H9 (cell line): ENCODE data around the gene UBE2V1. TPM values are rescaled to one million over a fixed set of nuclear protein-coding genes. Genes with fewer than 3 reads are reported as not detected.

ENCODE experiments used
- DNase-seq: peaks from one replicate; pipeline ENCODE4 v3.0.0-alpha.2; 2017
- H2AFZ ChIP-seq: one replicate; pipeline ENCODE4 v1.6.1; 2013; ENCODE audit warnings: mild to moderate bottlenecking, low read length, control low read depth, moderate library complexity
- H2AK5ac ChIP-seq: 2 replicates; pipeline ENCODE4 v1.6.1; 2013; ENCODE audit warnings: low read length, control low read depth, mixed read lengths; ENCODE audit not compliant: insufficient read length
- H2BK120ac ChIP-seq: one replicate; pipeline ENCODE4 v1.6.1; 2013; ENCODE audit warnings: low read depth, mild to moderate bottlenecking, low read length, control low read depth, inconsistent platforms; ENCODE audit not compliant: poor library complexity, severe bottlenecking
- H2BK12ac ChIP-seq: 2 replicates; pipeline ENCODE4 v1.6.1; 2013; ENCODE audit warnings: low read length, control low read depth, mixed read lengths, low read depth; ENCODE audit not compliant: insufficient read length
- H2BK15ac ChIP-seq: 2 replicates; pipeline ENCODE4 v1.6.1; 2013; ENCODE audit warnings: low read depth, low read length, control low read depth
- H2BK20ac ChIP-seq: one replicate; pipeline ENCODE4 v1.6.1; 2013; ENCODE audit warnings: low read depth, mild to moderate bottlenecking, low read length, control low read depth, inconsistent platforms; ENCODE audit not compliant: poor library complexity, severe bottlenecking
- H2BK5ac ChIP-seq: 2 replicates; pipeline ENCODE4 v1.6.1; 2013; ENCODE audit warnings: low read length, control low read depth, mixed read lengths; ENCODE audit not compliant: insufficient read length
- H3K14ac ChIP-seq: 2 replicates; pipeline ENCODE4 v1.6.1; 2013; ENCODE audit warnings: low read length, control low read depth; ENCODE audit not compliant: insufficient read depth
- H3K18ac ChIP-seq: 2 replicates; pipeline ENCODE4 v1.6.1; 2013; ENCODE audit warnings: low read depth, mild to moderate bottlenecking, mixed read lengths, low read length, control low read depth; ENCODE audit not compliant: insufficient read length
- H3K23ac ChIP-seq: 2 replicates; pipeline ENCODE4 v1.6.1; 2013; ENCODE audit warnings: low read length, control low read depth, mixed read lengths, low read depth; ENCODE audit not compliant: insufficient read length
- H3K23me2 ChIP-seq: 2 replicates; pipeline ENCODE4 v1.6.1; 2013; ENCODE audit warnings: low read depth, mild to moderate bottlenecking, mixed read lengths, low read length, control low read depth; ENCODE audit not compliant: insufficient read length, poor library complexity, severe bottlenecking
- H3K27ac ChIP-seq: 2 replicates; pipeline ENCODE4 v1.5.1; 2013; ENCODE audit warnings: low read length, control low read depth, mixed read lengths, low read depth; ENCODE audit not compliant: insufficient read length
- H3K27me3 ChIP-seq: 2 replicates; pipeline ENCODE4 v1.6.1; 2013; ENCODE audit warnings: low read length, control low read depth, inconsistent platforms; ENCODE audit not compliant: insufficient read depth
- H3K4ac ChIP-seq: 2 replicates; pipeline ENCODE4 v1.6.1; 2013; ENCODE audit warnings: low read depth, mild to moderate bottlenecking, control low read depth, inconsistent platforms, low read length, moderate library complexity
- H3K4me1 ChIP-seq: 2 replicates; pipeline ENCODE4 v1.6.1; 2013; ENCODE audit warnings: low read length, control low read depth, inconsistent platforms; ENCODE audit not compliant: insufficient read depth
- H3K4me2 ChIP-seq: 2 replicates; pipeline ENCODE4 v1.6.1; 2013; ENCODE audit warnings: low read length, control low read depth, mixed read lengths; ENCODE audit not compliant: insufficient read length, insufficient read depth
- H3K56ac ChIP-seq: 2 replicates; pipeline ENCODE4 v1.6.1; 2013; ENCODE audit warnings: low read depth, mild to moderate bottlenecking, mixed read lengths, low read length, control low read depth; ENCODE audit not compliant: insufficient read length
- H3K79me1 ChIP-seq: 2 replicates; pipeline ENCODE4 v1.6.1; 2013; ENCODE audit warnings: low read depth, mild to moderate bottlenecking, moderate library complexity, low read length, control low read depth, inconsistent platforms; ENCODE audit not compliant: insufficient read depth, poor library complexity, severe bottlenecking
- H3K79me2 ChIP-seq: 2 replicates; pipeline ENCODE4 v1.6.1; 2013; ENCODE audit warnings: low read length, control low read depth, inconsistent platforms; ENCODE audit not compliant: insufficient read depth
- H3K9ac ChIP-seq: 2 replicates; pipeline ENCODE4 v1.6.1; 2013; ENCODE audit warnings: low read length, control low read depth, mixed read lengths; ENCODE audit not compliant: insufficient read length; ENCODE audit errors: extremely low read depth
- H3K9me3 ChIP-seq: one replicate; pipeline ENCODE4 v1.6.1; 2013; ENCODE audit warnings: low read depth, low read length, inconsistent platforms; ENCODE audit not compliant: control insufficient read depth
- H3T11ph ChIP-seq: one replicate; pipeline ENCODE4 v1.6.1; 2013; ENCODE audit warnings: mild to moderate bottlenecking, low read length, control low read depth, inconsistent platforms
- H4K20me1 ChIP-seq: one replicate; pipeline ENCODE4 v1.6.1; 2013; ENCODE audit not compliant: control insufficient read depth, insufficient read length, insufficient read depth
- H4K5ac ChIP-seq: 2 replicates; pipeline ENCODE4 v1.6.1; 2013; ENCODE audit warnings: low read depth, mild to moderate bottlenecking, mixed read lengths, low read length, control low read depth; ENCODE audit not compliant: insufficient read length
- H4K8ac ChIP-seq: replicated peaks from 2 replicates; pipeline ENCODE4 v1.6.1; 2013; ENCODE audit warnings: low read length, control low read depth, mixed read lengths, low read depth; ENCODE audit not compliant: insufficient read length
- H4K91ac ChIP-seq: 2 replicates; pipeline ENCODE4 v1.6.1; 2013; ENCODE audit warnings: low read depth, mild to moderate bottlenecking, moderate library complexity, mixed read lengths, low read length, control low read depth; ENCODE audit not compliant: insufficient read length
- H3K27ac Mint-ChIP-seq, 3 experiments: 2 replicates in 2 of 3; 3 replicates in 1 of 3; pipeline ENCODE4 v1.8.0; 2020 to 2021; ENCODE audit warnings: mixed read lengths in 3 of 3, mild to moderate bottlenecking in 1 of 3, moderate library complexity in 1 of 3
- H3K27me3 Mint-ChIP-seq: 2 replicates; pipeline ENCODE4 v1.8.0; 2021; ENCODE audit warnings: low read depth, mild to moderate bottlenecking, moderate library complexity, mixed read lengths
- H3K36me3 Mint-ChIP-seq, 3 experiments: 2 replicates in 2 of 3; 3 replicates in 1 of 3; pipeline ENCODE4 v1.8.0; 2020 to 2021; ENCODE audit warnings: low read depth in 3 of 3, mixed read lengths in 3 of 3; ENCODE audit not compliant: insufficient read depth in 1 of 3
- H3K4me1 Mint-ChIP-seq, 2 experiments: 2 replicates each; pipeline ENCODE4 v1.8.0; 2020; ENCODE audit warnings: mixed read lengths in 2 of 2
- H3K4me3 Mint-ChIP-seq, 2 experiments: 2 replicates in 1 of 2; 3 replicates in 1 of 2; pipeline ENCODE4 v1.8.0; 2020 to 2021; ENCODE audit warnings: mild to moderate bottlenecking in 2 of 2, mixed read lengths in 2 of 2, moderate library complexity in 1 of 2
- H3K9me3 Mint-ChIP-seq, 2 experiments: 2 replicates in 1 of 2; 3 replicates in 1 of 2; pipeline ENCODE4 v1.8.0; 2020; ENCODE audit warnings: mild to moderate bottlenecking in 2 of 2, mixed read lengths in 2 of 2, moderate library complexity in 1 of 2
- WGBS: extraction: QIAGEN DNeasy Blood & Tissue Kit; methylation state at CpG from one replicate; pipeline ENCODE4 v1.1.7; 2013; ENCODE audit warnings: missing lambda C conversion rate, low lambda C conversion rate, mixed read lengths; ENCODE audit not compliant: insufficient read length; ENCODE audit errors: extremely low coverage; 5-methylcytosine and 5-hydroxymethylcytosine counted together
- total RNA-seq: library from RNA; stranded (reverse); gene quantifications from 2 replicates; pipeline ENCODE4 v1.2.1, GENCODE V29; 2021
- TF ChIP-seq, protein P1 (sequence below): fragments of 200-600 bp; sonication (generic); conservative IDR thresholded peaks from 3 replicates; pipeline ENCODE4 v1.8.0; 2021; ENCODE audit warnings: antibody characterized with exemption, mild to moderate bottlenecking

The UBE2V1 gene
- total RNA-seq, 1 experiment from 2014 or later = 152 TPM

DNA sequence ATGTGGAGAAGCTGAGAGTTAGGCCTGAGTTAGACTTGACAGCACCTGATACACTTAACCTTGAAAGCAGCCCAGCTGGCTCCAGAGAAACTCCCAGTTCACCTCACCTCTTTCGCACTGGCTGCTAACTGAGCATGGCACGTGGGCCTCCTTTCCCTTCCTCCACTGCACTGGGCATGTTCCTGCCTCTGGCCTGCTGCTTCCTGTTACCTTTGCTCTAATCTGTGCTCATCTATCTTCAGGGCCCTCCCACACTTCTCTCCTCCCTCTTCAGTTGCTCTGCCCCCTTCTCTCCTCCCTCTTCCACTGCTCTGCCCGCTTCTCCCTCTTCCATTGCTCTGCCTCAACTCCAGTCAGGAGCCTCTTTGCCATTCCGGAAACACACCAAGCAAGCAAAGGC is 13.7 kb upstream of the UBE2V1 start:
- Histone ChIP-seq H3K27ac (no peak overlapping the region), H3K79me2 (no peaks in the 10 kb centered on the region), H2BK20ac (no peak overlapping the region), H3K9ac (no peak overlapping the region), H3K4ac (no peak overlapping the region), H4K5ac (no peak overlapping the region), H3K14ac (no peak overlapping the region), H3K18ac (no peak overlapping the region), H3K56ac (no peak overlapping the region), H3K23ac (no peak overlapping the region), H2BK15ac (no peak overlapping the region), H3K27me3 (no peaks in the 10 kb centered on the region), H2AFZ (no peak overlapping the region), H3T11ph (no peak overlapping the region), H2BK5ac (no peak overlapping the region), H2BK120ac (no peak overlapping the region), H4K91ac (no peak overlapping the region), H3K79me1 (no peaks in the 10 kb centered on the region), H4K20me1 (no peaks in the 10 kb centered on the region), H3K23me2 (no peaks in the 10 kb centered on the region), H3K4me1 (no peaks in the 10 kb centered on the region), H2BK12ac (no peak overlapping the region), H4K8ac (no peak overlapping the region), H3K9me3 (no peaks in the 10 kb centered on the region), H3K4me2 (no peak overlapping the region), H2AK5ac (no peak overlapping the region)
- Mint-ChIP-seq H3K36me3 (peaks cover 37 to 84% (median 83%) of the 10 kb centered on the region in 3 experiments), H3K9me3 (no peaks in the 10 kb centered on the region; a peak in 2 of 5 replicates), H3K27ac (peak overlapping the region in 1 of 3 experiments; percentile 83; a peak in 2 of 7 replicates), H3K4me3 (no peak overlapping the region), H3K27me3 (no peaks in the 10 kb centered on the region), H3K4me1 (peaks cover 3 to 4% of the 10 kb centered on the region in 2 experiments; a peak in 3 of 4 replicates)
- no peak for DNase-seq
- WGBS = no CpG with 5 or more reads among the region's 4 CpGs
- TF ChIP-seq, protein P1, sequence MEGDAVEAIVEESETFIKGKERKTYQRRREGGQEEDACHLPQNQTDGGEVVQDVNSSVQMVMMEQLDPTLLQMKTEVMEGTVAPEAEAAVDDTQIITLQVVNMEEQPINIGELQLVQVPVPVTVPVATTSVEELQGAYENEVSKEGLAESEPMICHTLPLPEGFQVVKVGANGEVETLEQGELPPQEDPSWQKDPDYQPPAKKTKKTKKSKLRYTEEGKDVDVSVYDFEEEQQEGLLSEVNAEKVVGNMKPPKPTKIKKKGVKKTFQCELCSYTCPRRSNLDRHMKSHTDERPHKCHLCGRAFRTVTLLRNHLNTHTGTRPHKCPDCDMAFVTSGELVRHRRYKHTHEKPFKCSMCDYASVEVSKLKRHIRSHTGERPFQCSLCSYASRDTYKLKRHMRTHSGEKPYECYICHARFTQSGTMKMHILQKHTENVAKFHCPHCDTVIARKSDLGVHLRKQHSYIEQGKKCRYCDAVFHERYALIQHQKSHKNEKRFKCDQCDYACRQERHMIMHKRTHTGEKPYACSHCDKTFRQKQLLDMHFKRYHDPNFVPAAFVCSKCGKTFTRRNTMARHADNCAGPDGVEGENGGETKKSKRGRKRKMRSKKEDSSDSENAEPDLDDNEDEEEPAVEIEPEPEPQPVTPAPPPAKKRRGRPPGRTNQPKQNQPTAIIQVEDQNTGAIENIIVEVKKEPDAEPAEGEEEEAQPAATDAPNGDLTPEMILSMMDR = no peak
